CD14-positive monocyte (primary cell): ENCODE results near the gene ABCA6. TPM values are rescaled to one million over a fixed set of nuclear protein-coding genes. Genes with fewer than 3 reads are reported as not detected.

ENCODE experiments used
- DNase-seq, 3 donors: peaks; one replicate each; pipeline ENCODE4 v3.0.0-alpha.2; 2011 to 2022
- H2AFZ ChIP-seq: 2 replicates; pipeline ENCODE4 v1.6.0; 2012; ENCODE audit warnings: mild to moderate bottlenecking, low read depth, low read length, inconsistent platforms; ENCODE audit not compliant: insufficient read depth, poor library complexity, severe bottlenecking
- H3K27ac ChIP-seq, 2 donors: 1 replicate in 1 of 2; 2 replicates in 1 of 2; pipeline ENCODE4 v1.5.1; 2012 to 2013; ENCODE audit warnings: low read length in 2 of 2, control low read depth in 1 of 2, inconsistent platforms in 1 of 2, low read depth in 1 of 2, mild to moderate bottlenecking in 1 of 2
- H3K27me3 ChIP-seq, 2 donors: one replicate each; pipeline versions ENCODE4 v1.6.0 to v1.6.1; 2011 to 2013; ENCODE audit warnings: low read length in 2 of 2; ENCODE audit not compliant: control insufficient read depth in 2 of 2, insufficient read depth in 2 of 2
- H3K36me3 ChIP-seq, 2 donors: replicated peaks in 1 of 2; 1 replicate in 1 of 2; 2 replicates in 1 of 2; pipeline versions ENCODE4 v1.5.1 to v1.6.1; 2012 to 2013; ENCODE audit warnings: low read length in 2 of 2, control low read depth in 1 of 2, inconsistent platforms in 1 of 2, mild to moderate bottlenecking in 1 of 2; ENCODE audit not compliant: insufficient read depth in 2 of 2, control insufficient read depth in 1 of 2
- H3K4me1 ChIP-seq, 2 donors: 1 replicate in 1 of 2; 2 replicates in 1 of 2; pipeline versions ENCODE4 v1.5.1 to v1.6.1; 2012 to 2013; ENCODE audit warnings: low read length in 2 of 2, control low read depth in 1 of 2, inconsistent platforms in 1 of 2, mild to moderate bottlenecking in 1 of 2, moderate library complexity in 1 of 2; ENCODE audit not compliant: insufficient read depth in 2 of 2, control insufficient read depth in 1 of 2
- H3K4me2 ChIP-seq: replicated peaks from 2 replicates; pipeline ENCODE3; 2012; ENCODE audit warnings: low read length, moderate library complexity, mild to moderate bottlenecking; ENCODE audit not compliant: poor library complexity, severe bottlenecking; ENCODE audit errors: extremely low read depth
- H3K4me3 ChIP-seq, 3 experiments: fragments of 200-600 bp in 1 of 3; sonication (generic) in 1 of 3; replicated peaks in 1 of 3; 1 replicate in 2 of 3; 2 replicates in 1 of 3; pipeline ENCODE4 v1.5.1; 2011 to 2013; ENCODE audit warnings: low read length in 3 of 3, mild to moderate bottlenecking in 3 of 3, control low read depth in 2 of 3, low read depth in 2 of 3, inconsistent platforms in 1 of 3, moderate library complexity in 1 of 3
- H3K79me2 ChIP-seq: 2 replicates; pipeline ENCODE4 v1.6.0; 2012; ENCODE audit warnings: mild to moderate bottlenecking, control low read depth, inconsistent platforms, low read length, moderate library complexity; ENCODE audit not compliant: insufficient read depth
- H3K9ac ChIP-seq: 2 replicates; pipeline ENCODE4 v1.6.0; 2017; ENCODE audit warnings: low read length, mild to moderate bottlenecking; ENCODE audit not compliant: insufficient read depth, poor library complexity, severe bottlenecking
- H3K9me3 ChIP-seq, 2 donors: replicated peaks in 1 of 2; 1 replicate in 1 of 2; 2 replicates in 1 of 2; pipeline versions ENCODE4 v1.5.1 to v1.6.1; 2012 to 2013; ENCODE audit warnings: low read length in 2 of 2, control low read depth in 1 of 2; ENCODE audit not compliant: control insufficient read depth in 1 of 2, insufficient read depth in 1 of 2
- H4K20me1 ChIP-seq: 2 replicates; pipeline ENCODE4 v1.6.0; 2012; ENCODE audit warnings: mild to moderate bottlenecking, low read length, control low read depth, moderate library complexity; ENCODE audit not compliant: insufficient read depth
- H3K27ac Mint-ChIP-seq, 7 donors: one replicate each; pipeline ENCODE4 v1.8.0; 2020; ENCODE audit warnings: mild to moderate bottlenecking in 7 of 7, mixed read lengths in 7 of 7, moderate library complexity in 6 of 7, inconsistent platforms in 2 of 7
- H3K27me3 Mint-ChIP-seq, 3 donors: one replicate each; pipeline ENCODE4 v1.8.0; 2021 to 2022; ENCODE audit warnings: low read depth in 3 of 3, mild to moderate bottlenecking in 3 of 3, mixed read lengths in 3 of 3, moderate library complexity in 3 of 3, inconsistent platforms in 1 of 3
- H3K36me3 Mint-ChIP-seq, 2 donors: one replicate each; pipeline ENCODE4 v1.8.0; 2020; ENCODE audit warnings: mixed read lengths in 2 of 2, inconsistent platforms in 1 of 2, mild to moderate bottlenecking in 1 of 2
- H3K4me1 Mint-ChIP-seq: one replicate; pipeline ENCODE4 v1.8.0; 2020; ENCODE audit warnings: mild to moderate bottlenecking, mixed read lengths
- H3K4me3 Mint-ChIP-seq, 2 donors: one replicate each; pipeline ENCODE4 v1.8.0; 2020; ENCODE audit warnings: mild to moderate bottlenecking in 2 of 2, mixed read lengths in 2 of 2, moderate library complexity in 1 of 2
- H3K9me3 Mint-ChIP-seq, 7 donors: one replicate each; pipeline ENCODE4 v1.8.0; 2020 to 2022; ENCODE audit warnings: mixed read lengths in 7 of 7, mild to moderate bottlenecking in 6 of 7, moderate library complexity in 6 of 7, inconsistent platforms in 2 of 7
- CTCF ChIP-seq: fragments of 200-600 bp; IDR thresholded peaks from one replicate; pipeline ENCODE4 v1.8.0; 2022; ENCODE audit warnings: antibody characterized with exemption, mild to moderate bottlenecking
- WGBS: methylation state at CpG from one replicate; pipeline ENCODE4 v1.1.5; 2013; ENCODE audit warnings: missing lambda C conversion rate; ENCODE audit not compliant: insufficient coverage; 5-methylcytosine and 5-hydroxymethylcytosine counted together
- intact Hi-C, 2 donors: fragments of 100-400 bp; cut with micrococcal nuclease; formaldehyde crosslinking; loops; one replicate each; pipeline versions ENCODE4 v1.15.0 to v1.15.1; 2023
- polyA plus RNA-seq, 3 donors: library from polyadenylated mRNA; depleted of rRNA in 1 of 3; unstranded in 2 of 3; stranded (reverse) in 1 of 3; fragments of 300-500 nt in 2 of 3; fragments of >200 nt in 1 of 3; fragmentation: Illumina TruSeq in 2 of 3; gene quantifications; 1 replicate in 2 of 3; 2 replicates in 1 of 3; pipeline ENCODE4 v1.2.3, GENCODE V29; 2012 to 2021

Gene ABCA6
- polyA plus RNA-seq, 3 donors, result 0.52 to 0.93 (median 0.76) TPM

DNA sequence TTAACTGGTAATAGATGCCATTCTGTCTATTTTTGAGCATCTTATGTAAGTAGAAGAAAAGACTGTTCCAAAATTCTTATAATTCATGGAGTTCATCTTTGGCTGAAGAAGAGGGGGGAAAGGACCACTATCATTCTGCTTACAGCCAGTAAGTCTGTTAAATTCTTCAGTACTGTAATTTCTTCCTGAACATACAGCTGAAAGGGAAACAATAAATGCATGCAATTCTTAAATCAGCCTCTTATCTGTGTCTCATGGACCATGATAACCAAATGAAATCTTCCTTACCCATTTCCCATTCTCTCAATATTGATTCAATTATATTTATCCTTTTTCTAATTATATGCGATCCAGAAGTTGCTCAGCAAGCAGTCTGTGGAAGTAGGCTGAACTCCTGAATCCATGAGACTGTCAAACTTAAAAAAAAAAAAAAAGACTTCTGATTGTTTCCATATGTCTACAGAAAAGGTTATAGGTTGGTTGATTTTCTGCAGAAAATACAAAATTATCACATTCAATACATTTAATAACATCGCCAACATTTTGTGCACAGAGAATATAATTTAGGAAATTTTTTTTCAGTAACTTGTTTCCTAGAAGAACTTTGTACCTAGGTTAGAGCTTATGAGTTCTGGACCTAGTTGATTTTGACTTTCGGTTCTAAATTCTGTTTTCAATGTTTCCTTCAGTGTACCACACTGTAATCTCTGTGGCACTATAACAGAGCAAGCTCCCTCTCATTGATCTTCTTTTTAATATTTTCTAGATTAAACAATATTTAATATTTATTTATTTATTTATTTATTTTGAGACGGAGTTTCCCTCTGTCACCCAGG is 79.8 kb downstream of the ABCA6 start:
- H3K27ac Mint-ChIP-seq, result no peak overlapping the region
- Histone ChIP-seq H2AFZ (no peak overlapping the region), H3K9ac (no peak overlapping the region), H3K27ac (no peak overlapping the region), H3K27me3 (no peaks in the 10 kb centered on the region), H3K36me3 (no peaks in the 10 kb centered on the region), H3K79me2 (no peaks in the 10 kb centered on the region), H3K9me3 (no peaks in the 10 kb centered on the region), H3K4me3 (no peak overlapping the region), H3K4me2 (no peak overlapping the region), H3K4me1 (peaks cover 41 to 44% of the 10 kb centered on the region in 2 donors), H4K20me1 (no peaks in the 10 kb centered on the region)
- H3K36me3 Mint-ChIP-seq, result peaks cover 0 to 3% of the 10 kb centered on the region in 2 donors
- intact Hi-C loops, result no loop called here
- H3K4me3 Mint-ChIP-seq, result no peak overlapping the region
- whole genome bisulfite sequencing, result no CpG with 5 or more reads among the region's 4 CpGs
- peaks cover 0 to 11% (median 3%) of the 10 kb centered on the region in 7 donors for H3K9me3 Mint-ChIP-seq
- no peak for TF ChIP-seq CTCF
- H3K27me3 Mint-ChIP-seq, result no peaks in the 10 kb centered on the region
- DNase-seq, result no peak
- H3K4me1 Mint-ChIP-seq, result peaks cover 51% of the 10 kb centered on the region

GRCh38 chr17:69060822-69061221 is 80.9 kb downstream of the ABCA6 start, which contains the start of gene ABCA9:
Gene ABCA9, minus strand, starts transcription at chr17:69060927. Its CDS starts 9,801 bp downstream, at chr17:69051126.
- H3K27me3 ChIP-seq, result no peaks in the 10 kb centered on the region
- H3K79me2 ChIP-seq, result no peaks in the 10 kb centered on the region
- no peak within 1 kb of the TSS for H2AFZ ChIP-seq
- DNase-seq, result no peak
- no peaks in the 10 kb centered on the region for H4K20me1 ChIP-seq
- H3K4me1 Mint-ChIP-seq, result peaks cover 41% of the 10 kb centered on the region
- no peak within 1 kb of the TSS for H3K4me2 ChIP-seq
- H3K9ac ChIP-seq, result no peak within 1 kb of the TSS
- H3K27ac ChIP-seq, result no peak within 1 kb of the TSS
- no peak within 1 kb of the TSS for H3K4me3 Mint-ChIP-seq
- no peak within 1 kb of the TSS for H3K4me3 ChIP-seq
- intact Hi-C loops, result no loop called here
- H3K36me3 Mint-ChIP-seq, result peaks cover 0 to 3% of the 10 kb centered on the region in 2 donors
- no peak within 1 kb of the TSS for H3K27ac Mint-ChIP-seq
- peaks cover 30 to 35% of the 10 kb centered on the region in 2 donors for H3K4me1 ChIP-seq
- no peak for TF ChIP-seq CTCF
- H3K9me3 Mint-ChIP-seq, result peaks cover 0 to 15% (median 4%) of the 10 kb centered on the region in 7 donors
- H3K9me3 ChIP-seq, result no peaks in the 10 kb centered on the region
- WGBS, result no CpG with 5 or more reads among the region's 2 CpGs
- H3K27me3 Mint-ChIP-seq, result no peaks in the 10 kb centered on the region
- H3K36me3 ChIP-seq, result no peaks in the 10 kb centered on the region
